DND-41 (cell line): ENCODE measurements around the gene CNNM1.

Experiments used
- ATAC-seq: fragments of 200-7000 bp; cut with Tn5 transposase; 3 replicates; pipeline ENCODE4 v1.9.1; 2021; ENCODE audit warnings: low read depth; ENCODE audit not compliant: insufficient read depth
- DNase-seq: peaks from one replicate; pipeline ENCODE4 v3.0.0-alpha.2; 2020
- H2AFZ ChIP-seq: 2 replicates; pipeline ENCODE4 v1.6.0; 2012; ENCODE audit warnings: low read depth, low read length
- H3K27ac ChIP-seq: 2 replicates; pipeline ENCODE4 v1.5.1; 2012; ENCODE audit warnings: low read length, inconsistent platforms
- H3K27me3 ChIP-seq: fragments of 200-600 bp; sonication (generic); 2 replicates; pipeline ENCODE4 v1.6.0; 2012; ENCODE audit warnings: low read length, mild to moderate bottlenecking, inconsistent platforms; ENCODE audit not compliant: insufficient read depth, poor library complexity
- H3K36me3 ChIP-seq: 2 replicates; pipeline ENCODE4 v1.5.1; 2012; ENCODE audit warnings: low read length, inconsistent platforms; ENCODE audit not compliant: insufficient read depth
- H3K4me1 ChIP-seq: 2 replicates; pipeline ENCODE4 v1.5.1; 2012; ENCODE audit warnings: mild to moderate bottlenecking, low read length; ENCODE audit not compliant: insufficient read depth
- H3K4me2 ChIP-seq: 2 replicates; pipeline ENCODE4 v1.6.0; 2012; ENCODE audit warnings: mild to moderate bottlenecking, moderate library complexity, low read length, inconsistent platforms; ENCODE audit not compliant: insufficient read depth
- H3K4me3 ChIP-seq, 2 experiments: fragments of 200-600 bp in 1 of 2; shearing (Covaris generic) in 1 of 2; 2 replicates each; pipeline ENCODE4 v1.5.1; 2012 to 2016; ENCODE audit warnings: inconsistent platforms in 2 of 2, low read length in 2 of 2, mild to moderate bottlenecking in 2 of 2, low read depth in 1 of 2, moderate library complexity in 1 of 2
- H3K79me2 ChIP-seq: 2 replicates; pipeline ENCODE4 v1.6.0; 2012; ENCODE audit warnings: low read length, inconsistent platforms; ENCODE audit not compliant: insufficient read depth
- H3K9ac ChIP-seq: 2 replicates; pipeline ENCODE4 v1.6.0; 2012; ENCODE audit warnings: low read depth, mild to moderate bottlenecking, inconsistent platforms, low read length, moderate library complexity
- H3K9me3 ChIP-seq: 2 replicates; pipeline ENCODE4 v1.5.1; 2012; ENCODE audit warnings: low read length, moderate library complexity, mild to moderate bottlenecking, inconsistent platforms; ENCODE audit not compliant: insufficient read depth, severe bottlenecking
- H4K20me1 ChIP-seq: 2 replicates; pipeline ENCODE4 v1.6.0; 2012; ENCODE audit warnings: low read length; ENCODE audit not compliant: insufficient read depth
- EZH2 ChIP-seq: IDR thresholded peaks from 3 replicates; pipeline ENCODE4 v1.6.1; 2012; ENCODE audit warnings: borderline replicate concordance, low read depth, mild to moderate bottlenecking, moderate library complexity, low read length, inconsistent platforms; ENCODE audit not compliant: severe bottlenecking
- TF ChIP-seq, protein P1 (sequence below): IDR thresholded peaks from 2 replicates; pipeline ENCODE4 v1.5.1; 2012; ENCODE audit warnings: borderline replicate concordance, low read length, moderate library complexity, mild to moderate bottlenecking; ENCODE audit not compliant: poor library complexity, severe bottlenecking; ENCODE audit errors: extremely low read depth

CNNM1 gene

DNA sequence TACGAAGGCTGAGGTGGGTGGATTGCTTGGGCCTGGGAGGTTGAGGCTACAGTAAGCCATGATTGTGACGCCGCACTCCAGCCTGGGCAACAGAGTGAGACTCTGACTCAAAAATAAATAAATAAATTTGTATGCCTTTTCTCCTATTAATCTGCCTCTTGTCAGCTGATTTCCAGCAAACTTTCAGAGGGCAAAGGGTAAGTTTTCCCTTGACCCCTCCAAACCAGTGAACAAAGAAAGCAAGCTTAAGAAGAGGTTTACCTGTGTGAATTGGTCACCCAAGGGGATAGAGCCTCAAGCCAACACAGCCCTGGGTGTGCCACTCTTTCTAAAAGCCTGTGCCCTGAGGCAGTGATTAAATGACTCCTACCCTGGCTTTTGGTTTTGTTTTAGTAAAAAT, 70.5 kb downstream of the CNNM1 start:
- no peak overlapping the region for H3K9ac ChIP-seq
- DNase-seq = no peak
- H3K36me3 ChIP-seq = peaks cover 64% of the 10 kb centered on the region
- no peak overlapping the region for H3K27ac ChIP-seq
- no peak overlapping the region for H3K4me2 ChIP-seq
- H3K4me3 ChIP-seq = no peak overlapping the region
- H3K4me1 ChIP-seq = peaks cover 4% of the 10 kb centered on the region
- no peak for TF ChIP-seq EZH2
- TF ChIP-seq, protein P1, sequence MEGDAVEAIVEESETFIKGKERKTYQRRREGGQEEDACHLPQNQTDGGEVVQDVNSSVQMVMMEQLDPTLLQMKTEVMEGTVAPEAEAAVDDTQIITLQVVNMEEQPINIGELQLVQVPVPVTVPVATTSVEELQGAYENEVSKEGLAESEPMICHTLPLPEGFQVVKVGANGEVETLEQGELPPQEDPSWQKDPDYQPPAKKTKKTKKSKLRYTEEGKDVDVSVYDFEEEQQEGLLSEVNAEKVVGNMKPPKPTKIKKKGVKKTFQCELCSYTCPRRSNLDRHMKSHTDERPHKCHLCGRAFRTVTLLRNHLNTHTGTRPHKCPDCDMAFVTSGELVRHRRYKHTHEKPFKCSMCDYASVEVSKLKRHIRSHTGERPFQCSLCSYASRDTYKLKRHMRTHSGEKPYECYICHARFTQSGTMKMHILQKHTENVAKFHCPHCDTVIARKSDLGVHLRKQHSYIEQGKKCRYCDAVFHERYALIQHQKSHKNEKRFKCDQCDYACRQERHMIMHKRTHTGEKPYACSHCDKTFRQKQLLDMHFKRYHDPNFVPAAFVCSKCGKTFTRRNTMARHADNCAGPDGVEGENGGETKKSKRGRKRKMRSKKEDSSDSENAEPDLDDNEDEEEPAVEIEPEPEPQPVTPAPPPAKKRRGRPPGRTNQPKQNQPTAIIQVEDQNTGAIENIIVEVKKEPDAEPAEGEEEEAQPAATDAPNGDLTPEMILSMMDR = no peak
- no peaks in the 10 kb centered on the region for H3K9me3 ChIP-seq
- ATAC-seq = no peak
- H2AFZ ChIP-seq = no peak overlapping the region
- no peaks in the 10 kb centered on the region for H4K20me1 ChIP-seq
- no peaks in the 10 kb centered on the region for H3K79me2 ChIP-seq
- H3K27me3 ChIP-seq = no peaks in the 10 kb centered on the region

DNA sequence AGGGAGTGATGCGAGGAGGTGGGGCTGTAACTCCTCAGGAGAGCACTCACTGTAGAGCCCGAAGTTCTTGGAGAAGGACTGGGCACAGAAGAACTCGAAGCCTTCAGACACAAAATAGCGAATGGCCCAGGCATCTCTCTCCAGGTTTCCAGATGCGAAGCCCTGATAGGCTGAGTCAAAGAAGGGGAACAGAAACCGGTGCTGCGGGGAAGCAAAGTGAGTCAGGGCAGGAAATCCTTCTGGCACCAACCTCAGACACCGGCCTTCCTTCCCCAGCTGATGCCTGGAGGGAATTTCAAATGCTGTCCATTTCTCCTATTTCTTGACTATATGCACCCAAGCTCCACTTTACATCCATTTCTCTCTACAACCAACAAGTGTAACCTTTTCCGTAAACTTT, 74.5 kb downstream of the CNNM1 start:
- H3K4me3 ChIP-seq = no peak overlapping the region
- H2AFZ ChIP-seq = no peak overlapping the region
- no peak overlapping the region for H3K27ac ChIP-seq
- H3K27me3 ChIP-seq = no peaks in the 10 kb centered on the region
- TF ChIP-seq, protein P1 = no peak
- TF ChIP-seq EZH2 = no peak
- H3K9ac ChIP-seq = no peak overlapping the region
- no peaks in the 10 kb centered on the region for H3K4me1 ChIP-seq
- ATAC-seq (no peak), DNase-seq (no peak)
- H3K79me2 ChIP-seq = no peaks in the 10 kb centered on the region
- H3K36me3 ChIP-seq = peaks cover 64% of the 10 kb centered on the region
- H3K4me2 ChIP-seq = no peak overlapping the region
- H4K20me1 ChIP-seq = no peaks in the 10 kb centered on the region
- H3K9me3 ChIP-seq = no peaks in the 10 kb centered on the region

DNA sequence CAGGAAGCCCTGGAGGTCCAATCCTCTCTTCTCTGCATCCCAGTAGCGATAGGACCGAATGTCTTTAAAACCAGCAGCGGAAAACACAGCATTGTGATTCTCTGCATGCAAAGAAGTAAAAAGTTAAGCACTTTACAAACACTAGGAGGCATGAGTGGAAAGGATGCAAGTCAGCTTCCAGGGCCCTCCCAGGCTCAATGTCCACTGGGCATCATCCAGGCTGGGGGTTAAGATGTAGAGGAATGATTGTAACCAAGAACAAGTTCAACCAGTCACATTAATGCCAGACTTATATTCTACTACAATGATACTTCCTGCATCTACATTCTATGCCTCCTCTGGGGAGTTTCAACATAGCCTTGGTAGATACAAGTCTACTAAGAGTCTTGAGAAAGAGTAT, 77.0 kb downstream of the CNNM1 start:
- H2AFZ ChIP-seq = no peak overlapping the region
- no peak overlapping the region for H3K4me3 ChIP-seq
- H3K79me2 ChIP-seq = peaks cover 2% of the 10 kb centered on the region; the same call in 1 of the 2 replicates
- no peaks in the 10 kb centered on the region for H3K27me3 ChIP-seq
- H3K27ac ChIP-seq = no peak overlapping the region
- H4K20me1 ChIP-seq = peaks cover 4% of the 10 kb centered on the region; the same call in 1 of the 2 replicates
- no peak overlapping the region for H3K9ac ChIP-seq
- no peak overlapping the region for H3K4me2 ChIP-seq
- TF ChIP-seq EZH2 = no peak
- TF ChIP-seq, protein P1 = no peak
- ATAC-seq (no peak), DNase-seq (no peak)
- H3K4me1 ChIP-seq = no peaks in the 10 kb centered on the region
- no peaks in the 10 kb centered on the region for H3K9me3 ChIP-seq
- peaks cover 57% of the 10 kb centered on the region for H3K36me3 ChIP-seq

DNA sequence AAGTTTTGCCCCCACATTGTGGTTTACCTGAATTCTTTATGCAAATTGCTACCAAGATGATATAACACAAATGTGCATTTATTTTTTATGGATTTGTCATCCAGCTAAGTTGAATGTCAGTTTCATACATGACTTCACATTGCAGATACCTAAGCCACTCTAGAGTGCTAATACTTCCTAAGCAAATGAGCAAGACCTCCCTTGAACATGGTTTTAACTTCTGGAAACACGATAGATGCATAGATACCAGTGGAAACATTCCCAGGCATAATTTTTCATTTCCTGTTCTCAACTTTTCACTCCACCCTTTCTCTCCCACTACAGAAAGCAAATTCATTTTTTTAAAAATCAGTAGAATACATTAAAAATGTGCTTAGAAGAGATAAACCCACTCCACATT, 81.0 kb downstream of the CNNM1 start:
- ATAC-seq = no peak
- Histone ChIP-seq H3K4me3 (no peak overlapping the region), H3K36me3 (peaks cover 25% of the 10 kb centered on the region; the same call in 1 of the 2 replicates), H3K4me1 (no peaks in the 10 kb centered on the region), H3K79me2 (peaks cover 2% of the 10 kb centered on the region; the same call in 1 of the 2 replicates), H3K9ac (no peak overlapping the region), H2AFZ (no peak overlapping the region), H4K20me1 (peaks cover 4% of the 10 kb centered on the region; the same call in 1 of the 2 replicates), H3K9me3 (no peaks in the 10 kb centered on the region), H3K4me2 (no peak overlapping the region), H3K27ac (no peak overlapping the region), H3K27me3 (no peaks in the 10 kb centered on the region)
- no peak for TF ChIP-seq EZH2
- TF ChIP-seq, protein P1 = no peak
- no peak for DNase-seq
